Testis (tissue), 3 donors: ENCODE data around the gene DZIP1. TPM values are rescaled to one million over a fixed set of nuclear protein-coding genes. Genes with fewer than 3 reads are reported as not detected.
A peak's percentile ranks its signal among the peaks of the same experiment; 100 is the strongest.

Source experiments
- DNase-seq: peaks from one replicate; pipeline ENCODE4 v3.0.0-alpha.2; 2019
- H3K27ac ChIP-seq, 2 donors: fragments of 200-600 bp; sonication (generic); one replicate each; pipeline ENCODE4 v1.5.1; 2019
- H3K27me3 ChIP-seq: fragments of 200-600 bp; sonication (generic); one replicate; pipeline ENCODE4 v1.5.1; 2019
- H3K36me3 ChIP-seq: fragments of 200-600 bp; sonication (generic); one replicate; pipeline ENCODE4 v1.5.1; 2017; ENCODE audit warnings: low read depth; ENCODE audit errors: missing control alignments
- H3K4me1 ChIP-seq: fragments of 200-600 bp; sonication (generic); one replicate; pipeline ENCODE4 v1.5.1; 2019
- H3K4me3 ChIP-seq, 2 donors: fragments of 200-600 bp; sonication (generic); one replicate each; pipeline ENCODE4 v1.5.1; 2017 to 2019
- H3K9me3 ChIP-seq: fragments of 200-600 bp; sonication (generic); one replicate; pipeline ENCODE4 v1.5.1; 2017
- CTCF ChIP-seq, 3 experiments: fragments of 450-650 bp in 2 of 3; fragments of 200-600 bp in 1 of 3; sonication (generic) in 1 of 3; IDR thresholded peaks; one replicate each; pipeline ENCODE4 v1.5.1; 2016 to 2019; ENCODE audit warnings: antibody characterized with exemption in 3 of 3, mild to moderate bottlenecking in 2 of 3, moderate library complexity in 1 of 3
- POLR2A ChIP-seq: fragments of 450-650 bp; IDR thresholded peaks from one replicate; pipeline ENCODE4 v1.6.1; 2017; ENCODE audit warnings: antibody characterized with exemption, mild to moderate bottlenecking, moderate library complexity
- WGBS, 2 donors: methylation state at CpG; one replicate each; pipeline ENCODE4 v1.1.5; 2018; 5-methylcytosine and 5-hydroxymethylcytosine counted together
- intact Hi-C: fragments of 100-400 bp; cut with DNase I; formaldehyde crosslinking; loops from one replicate; pipeline ENCODE4 v1.15.1; 2023; ENCODE audit warnings: low total_unique reads
- polyA plus RNA-seq: library from polyadenylated mRNA; stranded (reverse); fragments of 350-450 nt; fragmentation: Illumina TruSeq; extraction: RNeasy Lipid Tissue Mini Kit (QIAGEN cat#74804); gene quantifications from one replicate; pipeline ENCODE4 v1.2.3, GENCODE V29; 2014; ENCODE audit warnings: low read depth, low replicate concordance; ENCODE audit not compliant: insufficient read depth
- total RNA-seq, 2 donors: library from RNA; depleted of rRNA; stranded (reverse); fragments of >200 nt; gene quantifications; one replicate each; pipeline ENCODE4 v1.2.3, GENCODE V29; 2016

The DZIP1 gene
- total and polyA plus RNA-seq, 3 donors from 2014 or later = 54.7 to 143 (median 63.7) TPM

DNA sequence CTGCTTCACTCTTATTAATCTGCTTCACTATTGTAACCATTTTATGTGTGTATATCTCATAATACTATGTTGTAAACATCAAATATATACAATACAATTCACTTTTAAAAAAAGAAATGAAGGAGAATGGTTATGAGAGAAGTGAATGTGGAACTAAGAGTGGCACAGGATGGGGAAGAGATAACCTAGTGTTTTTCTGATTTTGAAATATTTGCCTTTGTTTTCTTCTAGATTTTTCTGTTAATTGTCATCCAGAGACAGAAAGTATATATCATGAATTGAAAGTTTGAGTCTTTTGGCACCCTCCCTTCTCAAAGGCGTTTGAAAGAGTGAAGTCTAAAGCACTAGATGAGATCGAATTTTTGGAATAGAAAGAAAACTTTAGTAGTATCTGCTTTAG lies 35.2 kb upstream of the DZIP1 start:
- Histone ChIP-seq H3K27me3 (no peaks in the 10 kb centered on the region), H3K4me1 (peaks cover 12% of the 10 kb centered on the region), H3K9me3 (no peaks in the 10 kb centered on the region), H3K36me3 (no peaks in the 10 kb centered on the region), H3K4me3 (no peak overlapping the region), H3K27ac (no peak overlapping the region)
- intact Hi-C loops = no loop called here
- DNase-seq = no peak
- TF ChIP-seq POLR2A (no peak), CTCF (IDR thresholded peaks at IDR 0.05) (no peak)
- 46 to 54% methylated on average over 2 of the region's 2 CpGs for WGBS, 2 donors

- WGBS, 2 donors = 56 to 65% methylated on average over 4 of the region's 4 CpGs
- intact Hi-C loops = no loop called here
- Histone ChIP-seq H3K27ac (peak overlapping the region in 1 of 2 donors; percentile 2), H3K27me3 (no peaks in the 10 kb centered on the region), H3K36me3 (no peaks in the 10 kb centered on the region), H3K9me3 (no peaks in the 10 kb centered on the region), H3K4me1 (peaks cover 12% of the 10 kb centered on the region), H3K4me3 (no peak overlapping the region)
- no peak for DNase-seq
- TF ChIP-seq CTCF (IDR thresholded peaks at IDR 0.05) (no peak), POLR2A (no peak)
Measured at GRCh38 chr13:95678967-95679366, 34.5 kb upstream of the DZIP1 start.

GRCh38 chr13:95677564-95678266 lies 33.2 kb upstream of the DZIP1 start:
- TF ChIP-seq CTCF (IDR thresholded peaks at IDR 0.05) = no peak
- no peak for TF ChIP-seq POLR2A

GRCh38 chr13:95676762-95677563 lies 32.5 kb upstream of the DZIP1 start, which contains the start of gene DNAJC3:
Gene DNAJC3, plus strand, starts transcription at chr13:95677139. Its CDS starts 117 bp downstream, at chr13:95677256.
- H3K4me3 ChIP-seq = peak within 1 kb of the TSS; percentile 92 to 95
- H3K27ac ChIP-seq = peak within 1 kb of the TSS; percentile 95 to 97
- H3K9me3 ChIP-seq = no peaks in the 10 kb centered on the region
- peaks cover 9% of the 10 kb centered on the region for H3K4me1 ChIP-seq
- 1% methylated on average over 66 of the region's 90 CpGs; no CpG with 5 or more reads in 1 of the 2 donors for WGBS, 2 donors
- H3K36me3 ChIP-seq = no peaks in the 10 kb centered on the region
- TF ChIP-seq CTCF (IDR thresholded peaks at IDR 0.05) (no peak), POLR2A (peak; percentile 91)
- no peaks in the 10 kb centered on the region for H3K27me3 ChIP-seq
- DNase-seq = peak; percentile 99
- intact Hi-C loops = no loop called here

More at GRCh38 chr13:95677564-95678266, 33.2 kb upstream of the DZIP1 start:
- H3K9me3 ChIP-seq = no peaks in the 10 kb centered on the region
- peak overlapping the region; percentile 95 to 97 for H3K27ac ChIP-seq
- intact Hi-C loops = no loop called here
- no peak for DNase-seq
- H3K27me3 ChIP-seq = no peaks in the 10 kb centered on the region
- H3K36me3 ChIP-seq = no peaks in the 10 kb centered on the region
- 1% methylated on average over 18 to 28 of the region's 30 CpGs for WGBS, 2 donors
- H3K4me3 ChIP-seq = peak overlapping the region; percentile 92 to 95
- H3K4me1 ChIP-seq = peaks cover 12% of the 10 kb centered on the region
